GM12878 (cell line): Measurements from ENCODE around the gene NEK5. TPM values are rescaled to one million over a fixed set of nuclear protein-coding genes. Genes with fewer than 3 reads are reported as not detected.

ENCODE experiments used
- ATAC-seq: fragments of 200-7000 bp; cut with Tn5 transposase; 3 replicates; pipeline ENCODE4 v1.9.1; 2020; ENCODE audit warnings: mild to moderate bottlenecking, moderate library complexity
- BruUV-seq: library from RNA; stranded (reverse); fragments of 400-500 nt; replicated peaks from 2 replicates; lab custom pipeline; 2021; lab: Mats Ljungman, UMichigan
- CTCF ChIA-PET: fragments of 300-600 bp; sonication (Branson Sonifier 250); formaldehyde crosslinking; extraction: SDS; loops from one replicate; lab custom pipeline; 2021; ENCODE audit warnings: inconsistent platforms; lab: Yijun Ruan, JAX
- POLR2A ChIA-PET: fragments of 350-600 bp; formaldehyde crosslinking; extraction: SDS; loops from one replicate; lab custom pipeline; 2021; ENCODE audit warnings: inconsistent platforms; lab: Charles Lee
- RAD21 ChIA-PET: fragments of 300-600 bp; sonication (Branson Sonifier 250); formaldehyde crosslinking; loops from one replicate; lab custom pipeline; 2023; ENCODE audit warnings: antibody characterized with exemption; ENCODE audit not compliant: unreplicated experiment; lab: Charles Lee
- SMC1A ChIA-PET: fragments of 300-600 bp; sonication (Branson Sonifier 250); formaldehyde crosslinking; loops from one replicate; lab custom pipeline; 2023; ENCODE audit not compliant: unreplicated experiment, uncharacterized antibody; lab: Charles Lee
- DNase-seq: peaks from one replicate; pipeline ENCODE4 v3.0.0-alpha.2; 2011; ENCODE audit warnings: low read depth, low spot score
- FAIRE-seq: peaks from 3 replicates; lab custom pipeline; 2011; peaks lifted over from hg19 to GRCh38; lab: Jason Lieb, UNC
- H2AFZ ChIP-seq: 2 replicates; pipeline ENCODE4 v1.6.0; 2011; ENCODE audit warnings: low read depth, low read length, control low read depth; ENCODE audit not compliant: control insufficient read depth
- H3K27ac ChIP-seq: 2 replicates; pipeline ENCODE4 v1.5.1; 2011; ENCODE audit warnings: control low read depth; ENCODE audit not compliant: control insufficient read depth, insufficient read depth
- H3K27me3 ChIP-seq, 2 experiments: replicated peaks in 1 of 2; 2 replicates each; pipeline versions ENCODE4 v1.6.0 to v1.6.1; 2011; ENCODE audit warnings: low read length in 1 of 2; ENCODE audit not compliant: control insufficient read depth in 2 of 2, insufficient read depth in 2 of 2
- H3K36me3 ChIP-seq, 2 experiments: 2 replicates each; pipeline ENCODE4 v1.5.1; 2011; ENCODE audit warnings: low read length in 1 of 2; ENCODE audit not compliant: control insufficient read depth in 2 of 2, insufficient read depth in 2 of 2
- H3K4me1 ChIP-seq: 2 replicates; pipeline ENCODE4 v1.6.1; 2011; ENCODE audit warnings: mild to moderate bottlenecking, low read length, moderate library complexity, mixed read lengths; ENCODE audit not compliant: control insufficient read depth, insufficient read depth
- H3K4me2 ChIP-seq: 2 replicates; pipeline ENCODE4 v1.6.0; 2011; ENCODE audit warnings: control low read depth; ENCODE audit not compliant: control insufficient read depth, insufficient read depth
- H3K4me3 ChIP-seq: fragments of 200-600 bp; sonication (generic); 2 replicates; pipeline ENCODE4 v1.5.1; 2016
- H3K79me2 ChIP-seq: 2 replicates; pipeline ENCODE4 v1.6.0; 2011; ENCODE audit warnings: low read length; ENCODE audit not compliant: control insufficient read depth, insufficient read depth
- H3K9ac ChIP-seq: 2 replicates; pipeline ENCODE4 v1.8.0; 2011; ENCODE audit warnings: low read length, control low read depth, mixed read lengths; ENCODE audit not compliant: control insufficient read depth, insufficient read depth
- H3K9me3 ChIP-seq: replicated peaks from 3 replicates; pipeline ENCODE4 v1.5.1; 2011; ENCODE audit warnings: mild to moderate bottlenecking, low read length; ENCODE audit not compliant: control insufficient read depth, insufficient read depth
- H4K20me1 ChIP-seq: 2 replicates; pipeline ENCODE4 v1.6.0; 2011; ENCODE audit not compliant: control insufficient read depth, insufficient read depth
- ATF2 ChIP-seq: IDR thresholded peaks from 2 replicates; pipeline ENCODE4 v1.6.1; 2012; ENCODE audit warnings: low read length, inconsistent platforms
- ATF3 ChIP-seq: IDR thresholded peaks from 2 replicates; pipeline ENCODE4 v1.6.1; 2011; ENCODE audit warnings: low read depth, mild to moderate bottlenecking, low read length, moderate library complexity, borderline replicate concordance; ENCODE audit errors: extremely low read depth
- BMI1 ChIP-seq: fragments of 450-650 bp; IDR thresholded peaks from 2 replicates; pipeline ENCODE4 v1.6.1; 2016; ENCODE audit warnings: mild to moderate bottlenecking, moderate library complexity, borderline replicate concordance
- CREM ChIP-seq: IDR thresholded peaks from 2 replicates; pipeline ENCODE4 v1.6.1; 2014; ENCODE audit warnings: antibody characterized with exemption, low read depth
- EP300 ChIP-seq, 2 experiments: fragments of 150-350 bp in 1 of 2; IDR thresholded peaks; 2 replicates each; pipeline ENCODE4 v1.6.1; 2011 to 2012; ENCODE audit warnings: low read depth in 2 of 2, low read length in 2 of 2, borderline replicate concordance in 1 of 2, improper control_type of control experiment in 1 of 2, inconsistent platforms in 1 of 2; ENCODE audit not compliant: control insufficient read depth in 1 of 2
- FOXM1 ChIP-seq: IDR thresholded peaks from 2 replicates; pipeline ENCODE4 v1.6.1; 2012; ENCODE audit warnings: low read depth, mild to moderate bottlenecking, inconsistent platforms, low read length, moderate library complexity
- GATAD2B ChIP-seq: fragments of 450-650 bp; conservative IDR thresholded peaks from 2 replicates; pipeline ENCODE4 v1.6.1; 2017; ENCODE audit warnings: low read depth, mild to moderate bottlenecking, moderate library complexity
- HDAC2 ChIP-seq: fragments of 200-600 bp; sonication (generic); IDR thresholded peaks from 2 replicates; pipeline ENCODE4 v1.6.1; 2017
- HDGF ChIP-seq: fragments of 450-650 bp; IDR thresholded peaks from 2 replicates; pipeline ENCODE4 v1.6.1; 2016; ENCODE audit warnings: antibody characterized with exemption
- NBN ChIP-seq: fragments of 450-650 bp; IDR thresholded peaks from 2 replicates; pipeline ENCODE4 v1.6.1; 2016
- NFYB ChIP-seq: IDR thresholded peaks from 2 replicates; pipeline ENCODE4 v1.6.1; 2011; ENCODE audit warnings: low read depth, mild to moderate bottlenecking, low read length, improper control_type of control experiment, moderate library complexity; ENCODE audit not compliant: insufficient read depth
- PML ChIP-seq: IDR thresholded peaks from 2 replicates; pipeline ENCODE4 v1.6.1; 2012; ENCODE audit warnings: low read length, inconsistent platforms
- SKIL ChIP-seq: fragments of 450-650 bp; IDR thresholded peaks from 2 replicates; pipeline ENCODE4 v1.6.1; 2017; ENCODE audit warnings: mild to moderate bottlenecking, low read depth, inconsistent platforms; ENCODE audit not compliant: poor library complexity, severe bottlenecking
- TAF1 ChIP-seq: IDR thresholded peaks from 2 replicates; pipeline ENCODE4 v1.6.1; 2011; ENCODE audit warnings: mild to moderate bottlenecking, low read depth, low read length, borderline replicate concordance
- USF1 ChIP-seq: IDR thresholded peaks from 2 replicates; pipeline ENCODE4 v1.6.1; 2011; ENCODE audit warnings: borderline replicate concordance, low read depth, mild to moderate bottlenecking, moderate library complexity, mixed read lengths, low read length; ENCODE audit not compliant: insufficient read depth; ENCODE audit errors: extremely low read length
- ZNF384 ChIP-seq: IDR thresholded peaks from 2 replicates; pipeline ENCODE4 v1.6.1; 2012; ENCODE audit warnings: low read depth, mild to moderate bottlenecking, low read length, improper control_type of control experiment, borderline replicate concordance
- WGBS: methylation state at CpG from one replicate; pipeline ENCODE4 v1.1.6; 2016; ENCODE audit warnings: low lambda C conversion rate; ENCODE audit not compliant: insufficient replicate concordance, insufficient coverage; ENCODE audit errors: missing lambda C conversion rate; 5-methylcytosine and 5-hydroxymethylcytosine counted together
- in situ Hi-C: fragments of 300-500 bp; cut with MboI; formaldehyde crosslinking; loops from 9 replicates; pipeline ENCODE4 v1.14.3; 2018; ENCODE audit warnings: mixed read lengths
- intact Hi-C: fragments of 100-400 bp; cut with micrococcal nuclease; formaldehyde crosslinking; loops from one replicate; pipeline ENCODE4 v1.14.2; 2022; ENCODE audit not compliant: unreplicated experiment
- polyA plus RNA-seq, 11 experiments: library from polyadenylated mRNA; depleted of rRNA in 4 of 11; unstranded in 6 of 11; stranded (reverse) in 5 of 11; fragments of >200 nt; fragmentation: Nextera tagmentation in 4 of 11; fragmentation: Illumina TruSeq in 1 of 11; extraction: Ambion mirVana in 4 of 11; extraction: Trizol in 1 of 11; gene quantifications; 1 replicate in 1 of 11; 2 replicates in 10 of 11; pipeline versions ENCODE4 v1.2.1 to v1.2.3, GENCODE V29; 2011 to 2016; ENCODE audit warnings: inconsistent platforms in 2 of 11, missing spikeins in 2 of 11, low read depth in 1 of 11
- total RNA-seq, 4 experiments: library from RNA; depleted of rRNA in 3 of 4; stranded (reverse); fragments of >200 nt in 3 of 4; fragmentation: Illumina TruSeq in 1 of 4; extraction: Trizol in 1 of 4; gene quantifications; 2 replicates each; pipeline versions ENCODE4 v1.2.1 to v1.2.3, GENCODE V29; 2013 to 2021
- TF ChIP-seq, protein P1 (sequence below): fragments of 450-650 bp; IDR thresholded peaks from 2 replicates; pipeline ENCODE4 v1.6.1; 2017; ENCODE audit warnings: mild to moderate bottlenecking

NEK5 gene
- total and polyA plus RNA-seq, 10 of the 15 experiments (the other 5 are each of a cell fraction or from before 2014, with no cell fraction given), result 0.04 to 0.32 (median 0.20) TPM; not detected in 6

DNA sequence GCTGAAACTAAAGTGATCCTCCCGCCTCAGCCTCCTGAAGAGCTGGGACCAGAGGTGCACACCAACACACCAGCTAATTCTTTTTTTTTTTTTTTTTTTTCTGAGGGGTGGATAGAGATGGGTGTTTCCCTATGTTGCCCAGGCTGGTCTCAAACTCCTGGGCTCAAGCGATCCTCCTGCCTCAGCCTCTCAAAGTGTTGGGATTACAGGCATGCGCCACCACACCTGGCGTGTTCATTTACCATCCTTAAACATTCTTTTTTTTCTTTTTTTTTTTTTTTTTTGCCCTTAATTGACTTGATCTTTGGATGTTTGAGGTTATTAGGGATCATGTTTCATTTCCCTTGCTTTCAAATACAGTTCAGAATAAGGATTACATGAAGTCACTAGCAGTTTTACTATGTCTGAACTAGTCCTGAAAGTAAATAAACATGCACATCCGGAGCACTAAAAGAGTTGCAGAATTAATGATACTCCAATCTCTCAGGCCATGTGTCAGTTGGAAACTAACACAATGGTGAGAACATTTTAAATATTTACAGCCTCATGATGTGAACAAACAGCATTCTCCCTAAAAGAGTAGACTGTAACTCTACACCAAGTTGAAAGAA is 94.2 kb downstream of the NEK5 start:
- intact Hi-C loops (no loop called here), in situ Hi-C loops (no loop called here)
- Histone ChIP-seq H3K4me2 (no peak overlapping the region), H3K9me3 (no peaks in the 10 kb centered on the region), H4K20me1 (no peaks in the 10 kb centered on the region), H2AFZ (no peak overlapping the region), H3K79me2 (no peaks in the 10 kb centered on the region), H3K4me3 (no peak overlapping the region), H3K9ac (no peak overlapping the region), H3K4me1 (no peaks in the 10 kb centered on the region), H3K27me3 (no peaks in the 10 kb centered on the region), H3K36me3 (no peaks in the 10 kb centered on the region; a peak in 1 of 4 replicates), H3K27ac (no peak overlapping the region)
- ChIA-PET CTCF (interaction anchor here (0.8 to 1.2 kb wide), 3 partner anchors 27 to 139 kb away, joined by 3 to 4 read pairs (median 4); no protein-coding TSS in a partner anchor), SMC1A (interaction anchor here (1.1 kb wide), 1 partner anchor 8 kb away, joined by 3 read pairs; no protein-coding TSS in a partner anchor), RAD21 (interaction anchor here (0.7 kb wide), 1 partner anchor 139 kb away, joined by 4 read pairs; no protein-coding TSS in a partner anchor), POLR2A (no interaction called here)
- 75% methylated on average over 4 of the region's 5 CpGs for WGBS
- ATAC-seq (no peak), DNase-seq (no peak), FAIRE-seq (no peak)
- BruUV-seq, result no TSS peak
- TF ChIP-seq EP300 (IDR thresholded peaks at IDR 0.05; ENCODE audit: borderline replicate concordance in 1 of 2, control insufficient read depth in 1 of 2, low read depth in 2 of 2, low read length in 2 of 2), result no peak
- no peak for TF ChIP-seq HDAC2
- TF ChIP-seq USF1, result no peak
- no peak for TF ChIP-seq ATF2
- TF ChIP-seq BMI1, result no peak
- no peak for TF ChIP-seq HDGF
- TF ChIP-seq ZNF384, result no peak
- TF ChIP-seq GATAD2B, result no peak
- TF ChIP-seq ATF3, result no peak
- TF ChIP-seq, protein P1, sequence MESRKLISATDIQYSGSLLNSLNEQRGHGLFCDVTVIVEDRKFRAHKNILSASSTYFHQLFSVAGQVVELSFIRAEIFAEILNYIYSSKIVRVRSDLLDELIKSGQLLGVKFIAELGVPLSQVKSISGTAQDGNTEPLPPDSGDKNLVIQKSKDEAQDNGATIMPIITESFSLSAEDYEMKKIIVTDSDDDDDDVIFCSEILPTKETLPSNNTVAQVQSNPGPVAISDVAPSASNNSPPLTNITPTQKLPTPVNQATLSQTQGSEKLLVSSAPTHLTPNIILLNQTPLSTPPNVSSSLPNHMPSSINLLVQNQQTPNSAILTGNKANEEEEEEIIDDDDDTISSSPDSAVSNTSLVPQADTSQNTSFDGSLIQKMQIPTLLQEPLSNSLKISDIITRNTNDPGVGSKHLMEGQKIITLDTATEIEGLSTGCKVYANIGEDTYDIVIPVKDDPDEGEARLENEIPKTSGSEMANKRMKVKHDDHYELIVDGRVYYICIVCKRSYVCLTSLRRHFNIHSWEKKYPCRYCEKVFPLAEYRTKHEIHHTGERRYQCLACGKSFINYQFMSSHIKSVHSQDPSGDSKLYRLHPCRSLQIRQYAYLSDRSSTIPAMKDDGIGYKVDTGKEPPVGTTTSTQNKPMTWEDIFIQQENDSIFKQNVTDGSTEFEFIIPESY, result no peak
- no peak for TF ChIP-seq CREM
- no peak for TF ChIP-seq FOXM1
- TF ChIP-seq TAF1, result no peak
- TF ChIP-seq NBN, result no peak
- TF ChIP-seq PML, result no peak
- TF ChIP-seq NFYB, result no peak
- no peak for TF ChIP-seq SKIL
